Liver (tissue), 9 donors: Measurements from ENCODE around the gene SH3PXD2A. TPM values are rescaled to one million over a fixed set of nuclear protein-coding genes. Genes with fewer than 3 reads are reported as not detected.

Experiments used
- DNase-seq: peaks from one replicate; pipeline ENCODE4 v3.0.0-alpha.2; 2017; ENCODE audit warnings: low spot score
- H3K27ac ChIP-seq, 2 donors: one replicate each; pipeline ENCODE4 v1.7.0; 2013; ENCODE audit warnings: inconsistent platforms in 2 of 2, low read length in 2 of 2, control low read depth in 1 of 2, low read depth in 1 of 2, mild to moderate bottlenecking in 1 of 2
- H3K27me3 ChIP-seq, 4 donors: one replicate each; pipeline versions ENCODE4 v1.6.1 to v1.7.0; 2013; ENCODE audit warnings: low read length in 3 of 4, inconsistent platforms in 1 of 4, mild to moderate bottlenecking in 1 of 4, moderate library complexity in 1 of 4; ENCODE audit not compliant: control insufficient read depth in 4 of 4, insufficient read depth in 4 of 4
- H3K36me3 ChIP-seq, 4 donors: one replicate each; pipeline versions ENCODE4 v1.6.1 to v1.7.0; 2013; ENCODE audit warnings: low read length in 3 of 4, mild to moderate bottlenecking in 3 of 4, low read depth in 1 of 4, moderate library complexity in 1 of 4; ENCODE audit not compliant: control insufficient read depth in 4 of 4, insufficient read depth in 3 of 4
- H3K4me1 ChIP-seq, 4 donors: one replicate each; pipeline versions ENCODE4 v1.6.1 to v1.7.0; 2013; ENCODE audit warnings: low read length in 3 of 4, mild to moderate bottlenecking in 3 of 4, moderate library complexity in 1 of 4; ENCODE audit not compliant: control insufficient read depth in 4 of 4, insufficient read depth in 4 of 4
- H3K4me3 ChIP-seq, 3 donors: one replicate each; pipeline versions ENCODE4 v1.6.1 to v1.7.0; 2013; ENCODE audit warnings: low read length in 3 of 3, control low read depth in 1 of 3, low read depth in 1 of 3, mild to moderate bottlenecking in 1 of 3
- H3K9ac ChIP-seq, 2 donors: one replicate each; pipeline ENCODE4 v1.7.0; 2013; ENCODE audit warnings: low read length in 2 of 2, mild to moderate bottlenecking in 2 of 2, moderate library complexity in 2 of 2, control low read depth in 1 of 2, low read depth in 1 of 2
- H3K9me3 ChIP-seq, 4 donors: one replicate each; pipeline versions ENCODE4 v1.6.1 to v1.7.0; 2013; ENCODE audit warnings: low read length in 3 of 4; ENCODE audit not compliant: control insufficient read depth in 4 of 4
- ATF3 ChIP-seq: IDR thresholded peaks from 2 replicates; pipeline ENCODE4 v1.6.1; 2016; ENCODE audit warnings: antibody characterized with exemption
- EGR1 ChIP-seq, 2 donors: IDR thresholded peaks; 2 replicates each; pipeline ENCODE4 v1.6.1; 2016 to 2018; ENCODE audit warnings: antibody characterized with exemption in 2 of 2, low read depth in 2 of 2
- FOXA1 ChIP-seq: IDR thresholded peaks from 2 replicates; pipeline ENCODE4 v1.6.1; 2016; ENCODE audit warnings: antibody characterized with exemption
- FOXA2 ChIP-seq: IDR thresholded peaks from 2 replicates; pipeline ENCODE4 v1.6.1; 2016; ENCODE audit warnings: antibody characterized with exemption
- GABPA ChIP-seq, 2 donors: IDR thresholded peaks in 1 of 2; conservative IDR thresholded peaks in 1 of 2; 2 replicates each; pipeline ENCODE4 v1.6.1; 2016; ENCODE audit warnings: antibody characterized with exemption in 2 of 2, mild to moderate bottlenecking in 1 of 2, moderate library complexity in 1 of 2
- HNF4A ChIP-seq, 2 donors: conservative IDR thresholded peaks; 2 replicates each; pipeline ENCODE4 v1.6.1; 2016; ENCODE audit warnings: antibody characterized with exemption in 2 of 2, mild to moderate bottlenecking in 2 of 2
- HNF4G ChIP-seq: IDR thresholded peaks from 2 replicates; pipeline ENCODE4 v1.6.1; 2016; ENCODE audit warnings: antibody characterized with exemption
- JUND ChIP-seq, 2 donors: IDR thresholded peaks; 2 replicates each; pipeline ENCODE4 v1.6.1; 2016; ENCODE audit warnings: antibody characterized with exemption in 2 of 2
- NR2F2 ChIP-seq: IDR thresholded peaks from 2 replicates; pipeline ENCODE4 v1.6.1; 2016; ENCODE audit warnings: antibody characterized with exemption
- REST ChIP-seq: IDR thresholded peaks from 2 replicates; pipeline ENCODE4 v1.6.1; 2016; ENCODE audit warnings: antibody characterized with exemption, mild to moderate bottlenecking
- RXRA ChIP-seq, 2 donors: IDR thresholded peaks; 2 replicates each; pipeline ENCODE4 v1.6.1; 2017 to 2018; ENCODE audit warnings: antibody characterized with exemption in 2 of 2, mild to moderate bottlenecking in 1 of 2
- SP1 ChIP-seq: IDR thresholded peaks from 2 replicates; pipeline ENCODE4 v1.6.1; 2018; ENCODE audit warnings: antibody characterized with exemption, mild to moderate bottlenecking
- TAF1 ChIP-seq: conservative IDR thresholded peaks from 2 replicates; pipeline ENCODE4 v1.6.1; 2016; ENCODE audit warnings: antibody characterized with exemption, mild to moderate bottlenecking
- YY1 ChIP-seq: IDR thresholded peaks from 2 replicates; pipeline ENCODE4 v1.6.1; 2016; ENCODE audit warnings: antibody characterized with exemption, mild to moderate bottlenecking
- WGBS: extraction: QIAGEN DNeasy Blood & Tissue Kit; methylation state at CpG from one replicate; pipeline ENCODE4 v1.1.7; 2013; 5-methylcytosine and 5-hydroxymethylcytosine counted together
- polyA plus RNA-seq, 2 donors: library from polyadenylated mRNA; stranded (reverse) in 1 of 2; unstranded in 1 of 2; fragments of 200-250 nt in 1 of 2; fragments of >200 nt in 1 of 2; fragmentation: Nextera tagmentation in 1 of 2; extraction: Ambion mirVana in 1 of 2; gene quantifications; one replicate each; pipeline versions ENCODE4 v1.2.1 to v1.2.3, GENCODE V29; 2013 to 2015
- total RNA-seq, 2 donors: library from RNA; depleted of rRNA; stranded (reverse); fragments of >200 nt; gene quantifications; one replicate each; pipeline ENCODE4 v1.2.3, GENCODE V29; 2014
- TF ChIP-seq, protein P1 (sequence below): IDR thresholded peaks from 2 replicates; pipeline ENCODE4 v1.6.1; 2016; ENCODE audit warnings: antibody characterized with exemption
- TF ChIP-seq, protein P2 (sequence below): IDR thresholded peaks from 2 replicates; pipeline ENCODE4 v1.6.1; 2016; ENCODE audit warnings: antibody characterized with exemption
- TF ChIP-seq, protein P3 (sequence below): fragments of 150-350 bp; IDR thresholded peaks from 2 replicates; pipeline ENCODE4 v1.5.1; 2017; ENCODE audit warnings: improper control_type of control experiment, low read depth, low read length; ENCODE audit not compliant: missing input control
- donor health status: healthy.
- donor health status: healthy.
- donor health status: healthy.
- donor health status: healthy.
- donor health status: healthy.

SH3PXD2A gene
- total and polyA plus RNA-seq, 4 donors, result 0.82 to 5.5 (median 3.9) TPM

GRCh38 chr10:103872137-103872931 lies 17.0 kb upstream of the SH3PXD2A start:
- H3K9ac ChIP-seq, result no peak overlapping the region
- no peaks in the 10 kb centered on the region for H3K4me1 ChIP-seq
- no peak for TF ChIP-seq RXRA (IDR thresholded peaks at IDR 0.05)
- TF ChIP-seq YY1, result no peak
- TF ChIP-seq REST, result no peak
- no peak for TF ChIP-seq EGR1 (IDR thresholded peaks at IDR 0.05; ENCODE audit: low read depth in 2 of 2)
- TF ChIP-seq TAF1, result no peak
- TF ChIP-seq, protein P1, sequence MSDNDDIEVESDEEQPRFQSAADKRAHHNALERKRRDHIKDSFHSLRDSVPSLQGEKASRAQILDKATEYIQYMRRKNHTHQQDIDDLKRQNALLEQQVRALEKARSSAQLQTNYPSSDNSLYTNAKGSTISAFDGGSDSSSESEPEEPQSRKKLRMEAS, result no peak
- no peak for TF ChIP-seq HNF4A (conservative IDR thresholded peaks at IDR 0.05)
- peaks cover 0 to 3% (median 0%) of the 10 kb centered on the region in 4 donors for H3K36me3 ChIP-seq
- no peaks in the 10 kb centered on the region for H3K27me3 ChIP-seq
- no peaks in the 10 kb centered on the region for H3K9me3 ChIP-seq
- no peak for DNase-seq
- H3K4me3 ChIP-seq, result no peak overlapping the region
- H3K27ac ChIP-seq, result no peak overlapping the region
- 94% methylated on average over 16 of the region's 16 CpGs for WGBS

DNA sequence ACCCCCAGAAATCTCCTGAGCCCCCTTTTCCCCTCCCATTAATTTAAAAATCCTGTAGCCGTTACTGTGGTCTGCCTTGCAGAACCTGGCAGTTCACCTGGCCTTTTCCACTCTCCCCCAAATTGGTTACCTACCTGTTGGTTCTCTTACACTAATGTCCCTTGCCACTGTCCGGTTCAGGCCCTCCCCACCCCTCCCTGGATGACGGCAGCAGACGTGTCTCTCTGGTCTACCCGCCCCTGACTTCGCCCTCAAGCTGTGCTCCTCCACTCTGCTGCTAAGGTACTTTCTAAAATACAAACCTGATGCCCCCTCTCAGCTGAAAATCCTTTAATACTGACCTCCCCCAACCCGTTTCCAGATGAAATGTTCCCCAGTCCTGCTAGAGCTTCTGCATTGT lies 15.6 kb upstream of the SH3PXD2A start:
- no peaks in the 10 kb centered on the region for H3K27me3 ChIP-seq
- no peak for DNase-seq
- no peak for TF ChIP-seq HNF4A (conservative IDR thresholded peaks at IDR 0.05)
- TF ChIP-seq HNF4G, result no peak
- TF ChIP-seq ATF3, result no peak
- TF ChIP-seq, protein P2, sequence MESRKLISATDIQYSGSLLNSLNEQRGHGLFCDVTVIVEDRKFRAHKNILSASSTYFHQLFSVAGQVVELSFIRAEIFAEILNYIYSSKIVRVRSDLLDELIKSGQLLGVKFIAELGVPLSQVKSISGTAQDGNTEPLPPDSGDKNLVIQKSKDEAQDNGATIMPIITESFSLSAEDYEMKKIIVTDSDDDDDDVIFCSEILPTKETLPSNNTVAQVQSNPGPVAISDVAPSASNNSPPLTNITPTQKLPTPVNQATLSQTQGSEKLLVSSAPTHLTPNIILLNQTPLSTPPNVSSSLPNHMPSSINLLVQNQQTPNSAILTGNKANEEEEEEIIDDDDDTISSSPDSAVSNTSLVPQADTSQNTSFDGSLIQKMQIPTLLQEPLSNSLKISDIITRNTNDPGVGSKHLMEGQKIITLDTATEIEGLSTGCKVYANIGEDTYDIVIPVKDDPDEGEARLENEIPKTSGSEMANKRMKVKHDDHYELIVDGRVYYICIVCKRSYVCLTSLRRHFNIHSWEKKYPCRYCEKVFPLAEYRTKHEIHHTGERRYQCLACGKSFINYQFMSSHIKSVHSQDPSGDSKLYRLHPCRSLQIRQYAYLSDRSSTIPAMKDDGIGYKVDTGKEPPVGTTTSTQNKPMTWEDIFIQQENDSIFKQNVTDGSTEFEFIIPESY, result no peak
- no peak for TF ChIP-seq GABPA (IDR thresholded peaks at IDR 0.05 in 1 of 2, conservative IDR thresholded peaks at IDR 0.05 in 1 of 2)
- TF ChIP-seq FOXA2, result no peak
- TF ChIP-seq RXRA (IDR thresholded peaks at IDR 0.05), result no peak
- no peak for TF ChIP-seq NR2F2
- TF ChIP-seq, protein P1, result no peak
- TF ChIP-seq FOXA1, result no peak
- no peak for TF ChIP-seq JUND (IDR thresholded peaks at IDR 0.05)
- TF ChIP-seq YY1, result no peak
- TF ChIP-seq REST, result no peak
- TF ChIP-seq, protein P3, sequence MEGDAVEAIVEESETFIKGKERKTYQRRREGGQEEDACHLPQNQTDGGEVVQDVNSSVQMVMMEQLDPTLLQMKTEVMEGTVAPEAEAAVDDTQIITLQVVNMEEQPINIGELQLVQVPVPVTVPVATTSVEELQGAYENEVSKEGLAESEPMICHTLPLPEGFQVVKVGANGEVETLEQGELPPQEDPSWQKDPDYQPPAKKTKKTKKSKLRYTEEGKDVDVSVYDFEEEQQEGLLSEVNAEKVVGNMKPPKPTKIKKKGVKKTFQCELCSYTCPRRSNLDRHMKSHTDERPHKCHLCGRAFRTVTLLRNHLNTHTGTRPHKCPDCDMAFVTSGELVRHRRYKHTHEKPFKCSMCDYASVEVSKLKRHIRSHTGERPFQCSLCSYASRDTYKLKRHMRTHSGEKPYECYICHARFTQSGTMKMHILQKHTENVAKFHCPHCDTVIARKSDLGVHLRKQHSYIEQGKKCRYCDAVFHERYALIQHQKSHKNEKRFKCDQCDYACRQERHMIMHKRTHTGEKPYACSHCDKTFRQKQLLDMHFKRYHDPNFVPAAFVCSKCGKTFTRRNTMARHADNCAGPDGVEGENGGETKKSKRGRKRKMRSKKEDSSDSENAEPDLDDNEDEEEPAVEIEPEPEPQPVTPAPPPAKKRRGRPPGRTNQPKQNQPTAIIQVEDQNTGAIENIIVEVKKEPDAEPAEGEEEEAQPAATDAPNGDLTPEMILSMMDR, result no peak
- no peak for TF ChIP-seq SP1
- WGBS, result 97% methylated on average over 7 of the region's 7 CpGs
- H3K9me3 ChIP-seq, result no peaks in the 10 kb centered on the region
- no peak overlapping the region for H3K9ac ChIP-seq
- no peaks in the 10 kb centered on the region for H3K4me1 ChIP-seq
- H3K36me3 ChIP-seq, result peaks cover 0 to 3% (median 0%) of the 10 kb centered on the region in 4 donors
- H3K27ac ChIP-seq, result no peak overlapping the region
- H3K4me3 ChIP-seq, result no peak overlapping the region
